NCI-H748 treated with DMSO at 0.1 percent for 48 hours (cell line): ENCODE data around the gene DCXR.
A peak's percentile ranks its signal among the peaks of the same experiment; 100 is the strongest.

Experiments
- DNase-seq: peaks from one replicate; lab custom pipeline; 2025; lab: John Stamatoyannopoulos, UW

Gene DCXR

DNA sequence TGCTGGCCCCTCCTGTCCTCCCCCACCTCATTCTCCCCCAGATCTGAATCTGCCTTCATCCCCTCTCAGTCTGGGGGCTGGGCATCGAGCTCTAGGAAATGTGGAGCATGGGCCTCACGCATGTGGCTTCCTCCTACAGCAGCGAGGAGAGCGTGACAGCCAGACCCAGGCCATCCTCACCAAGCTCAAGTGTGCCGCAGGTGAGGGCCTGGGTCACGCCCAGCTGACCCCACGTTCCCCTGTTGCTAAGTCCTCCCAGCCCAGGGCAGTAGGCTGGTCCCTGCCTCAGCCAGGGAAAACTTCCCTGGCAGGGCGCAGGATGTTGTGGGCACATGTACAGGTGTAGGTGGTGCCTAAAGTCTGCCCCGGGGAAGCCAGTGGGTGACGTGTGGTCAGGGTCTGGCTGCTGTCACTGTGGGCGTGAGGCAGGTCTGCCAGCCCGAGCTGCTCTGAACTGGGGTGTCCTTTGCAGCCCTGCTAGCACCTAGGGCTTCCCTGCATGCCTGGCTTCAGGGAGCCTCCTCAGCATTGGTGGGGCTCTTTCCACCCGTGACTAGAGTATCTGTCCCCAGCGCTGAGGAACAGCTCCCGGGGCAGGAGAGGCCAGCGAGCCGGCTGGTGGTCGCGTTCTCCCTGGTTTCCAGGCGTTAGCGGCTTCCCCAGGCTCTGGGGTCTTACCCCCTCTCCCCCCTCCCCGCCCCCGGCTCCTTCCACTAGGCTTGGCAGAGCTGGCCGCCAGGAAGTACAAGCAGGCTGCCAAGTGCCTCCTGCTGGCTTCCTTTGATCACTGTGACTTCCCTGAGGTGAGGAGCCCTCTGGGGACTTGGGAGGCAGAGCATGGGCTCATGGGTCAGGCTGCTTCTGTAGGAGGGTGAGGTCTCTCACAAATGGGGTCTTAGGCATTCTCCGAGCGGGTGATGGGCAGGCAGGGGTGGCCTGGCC lies 17.8 kb upstream of the DCXR start:
- no peak for DNase-seq

DNA sequence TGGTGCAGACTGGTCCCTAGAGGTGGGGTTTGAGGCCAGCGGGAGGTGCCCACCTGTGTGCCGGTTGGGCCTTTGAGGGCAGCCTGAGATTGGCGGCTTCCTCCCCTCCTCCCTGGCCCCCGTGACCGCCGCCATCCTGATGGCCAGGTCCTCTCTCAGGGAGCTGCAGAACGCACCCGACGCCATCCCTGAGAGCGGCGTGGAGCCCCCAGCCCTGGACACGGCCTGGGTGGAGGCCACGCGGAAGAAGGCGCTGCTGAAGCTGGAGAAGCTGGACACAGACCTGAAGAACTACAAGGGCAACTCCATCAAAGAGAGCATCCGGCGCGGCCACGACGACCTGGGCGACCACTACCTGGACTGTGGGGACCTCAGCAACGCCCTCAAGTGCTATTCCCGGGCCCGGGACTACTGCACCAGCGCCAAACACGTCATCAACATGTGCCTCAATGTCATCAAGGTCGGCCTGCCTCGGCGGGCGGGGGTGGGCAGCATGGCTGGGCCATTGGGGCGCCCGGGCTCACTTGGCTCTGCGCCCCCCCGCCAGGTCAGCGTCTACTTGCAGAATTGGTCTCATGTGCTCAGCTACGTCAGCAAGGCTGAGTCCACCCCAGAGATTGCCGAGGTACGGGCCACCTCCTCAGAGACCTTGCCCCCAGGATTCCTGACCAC lies 17.0 kb upstream of the DCXR start:
- DNase-seq, result no peak

DNA sequence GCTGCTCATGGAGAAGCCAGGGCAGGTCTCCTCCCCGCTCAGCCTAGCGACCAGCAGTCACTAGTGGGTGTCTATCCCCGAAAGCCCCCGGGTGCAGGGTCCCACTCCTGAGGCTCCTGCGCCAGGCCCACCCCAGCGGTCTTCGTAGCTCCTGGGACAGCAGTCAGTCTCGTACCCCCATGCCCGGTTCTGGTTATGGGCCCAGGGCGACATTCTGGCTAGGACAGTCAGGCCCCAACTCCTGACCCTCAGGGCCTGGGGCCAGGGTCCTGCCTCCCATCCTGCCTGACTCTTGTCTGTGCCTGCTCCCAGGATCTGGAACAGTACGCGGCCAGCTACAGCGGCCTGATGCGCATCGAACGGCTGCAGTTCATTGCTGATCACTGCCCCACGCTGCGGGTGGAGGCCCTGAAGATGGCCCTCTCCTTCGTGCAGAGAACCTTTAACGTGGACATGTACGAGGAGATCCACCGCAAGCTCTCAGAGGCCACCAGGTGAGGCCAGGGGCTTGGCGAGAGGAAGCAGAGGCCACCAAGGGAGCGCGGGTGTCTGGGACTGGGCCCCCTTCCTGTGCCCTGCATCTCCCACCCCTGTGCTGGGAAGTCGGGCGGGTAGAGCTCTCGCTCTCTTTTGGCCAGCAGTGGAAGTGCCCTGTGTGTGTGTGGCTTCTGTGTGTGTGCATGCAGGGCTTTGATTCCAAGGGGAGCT lies 16.2 kb upstream of the DCXR start:
- no peak for DNase-seq

DNA sequence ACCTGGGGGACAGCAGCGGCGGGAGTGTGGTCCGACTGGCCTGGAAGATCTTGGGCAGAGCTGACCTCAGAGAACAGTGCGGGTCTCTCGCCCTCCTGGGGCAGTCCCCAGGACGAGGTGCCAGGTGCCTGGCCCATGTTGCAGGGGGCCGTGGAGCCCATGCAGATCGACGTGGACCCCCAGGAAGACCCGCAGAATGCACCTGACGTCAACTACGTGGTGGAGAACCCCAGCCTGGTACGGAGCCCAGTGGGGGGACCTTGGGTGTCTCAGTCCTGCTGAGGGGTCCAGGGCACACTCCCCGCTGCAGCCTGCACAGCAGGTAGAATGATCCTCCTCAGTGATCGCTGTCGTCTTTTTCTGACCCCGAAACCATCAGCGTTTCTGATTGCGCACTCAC lies 15.6 kb upstream of the DCXR start:
- DNase-seq, result no peak

DNA sequence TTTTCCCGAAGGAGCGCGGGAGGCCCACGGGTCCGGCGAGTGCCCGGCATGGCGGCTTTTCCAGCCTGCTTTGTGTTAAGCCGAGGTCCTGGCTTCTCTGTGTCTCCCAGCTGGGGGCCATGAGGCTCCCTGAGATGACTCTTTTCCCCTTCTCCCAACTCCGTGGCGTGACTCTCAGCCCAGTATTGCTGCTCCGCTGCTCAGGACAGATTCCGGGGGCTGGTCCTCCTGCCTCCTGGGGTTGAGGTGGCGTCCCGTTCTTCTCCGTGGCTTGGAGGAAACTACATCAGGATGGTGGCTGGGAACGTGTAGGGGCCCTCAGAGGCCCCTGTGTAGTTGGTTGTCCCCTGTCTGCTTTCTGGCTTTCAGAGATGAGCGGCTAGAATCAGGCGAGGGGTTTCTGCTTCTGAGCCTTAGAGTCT lies 15.2 kb upstream of the DCXR start:
- no peak for DNase-seq

DNA sequence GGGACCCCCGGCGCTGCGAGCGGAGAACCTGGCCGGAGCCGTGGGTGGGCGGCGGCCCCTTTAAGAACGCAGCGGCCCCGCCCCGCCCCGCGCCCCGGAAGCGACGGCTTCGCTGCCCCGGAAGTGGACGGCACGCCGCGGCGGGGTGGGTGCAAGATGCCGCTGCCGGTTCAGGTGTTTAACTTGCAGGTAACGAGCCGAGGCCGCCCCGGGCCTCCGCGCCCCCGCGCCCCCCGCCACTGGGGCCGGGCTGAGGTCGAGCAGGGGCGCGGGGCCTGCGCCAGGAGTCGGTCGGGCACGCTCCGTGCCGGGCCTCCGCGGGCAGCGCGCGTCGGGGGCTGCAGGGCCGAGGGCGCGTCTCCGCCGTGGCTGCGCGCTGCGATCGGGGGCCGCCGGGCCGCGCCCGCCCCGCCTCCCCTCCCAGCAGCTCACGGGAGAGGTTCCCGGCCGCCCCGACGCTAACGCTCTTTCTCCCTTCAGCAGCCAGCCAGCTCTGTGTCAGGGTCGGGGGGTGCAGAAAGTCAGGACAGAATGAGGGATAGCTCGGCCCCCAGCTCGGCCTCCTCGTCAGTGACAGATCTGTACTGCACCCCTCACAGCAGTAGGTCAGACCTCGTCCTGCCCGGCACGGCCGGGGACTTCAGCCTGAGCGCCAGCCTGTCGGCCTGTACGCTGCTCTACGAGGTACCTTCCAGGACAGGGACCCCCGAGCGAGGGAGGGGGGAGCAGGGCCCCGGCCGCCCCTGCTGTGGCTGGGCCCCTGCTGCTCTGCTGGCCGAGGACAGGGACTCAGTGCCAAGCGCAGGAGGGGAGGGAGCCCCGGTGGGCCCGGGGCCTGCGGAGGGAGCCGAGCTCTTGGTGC lies 14.5 kb upstream of the DCXR start, which contains the start of the genes GPS1 and RFNG:
TSS of gene GPS1 (plus strand) at position 123 of the 862 bp plus-strand sequence. CDS start at position 157, 34 bp downstream.
TSS of gene RFNG (minus strand) at position 36 of the 862 bp plus-strand sequence. CDS start 45 bp downstream, outside the sequence.
- peak; percentile 41 for DNase-seq

DNA sequence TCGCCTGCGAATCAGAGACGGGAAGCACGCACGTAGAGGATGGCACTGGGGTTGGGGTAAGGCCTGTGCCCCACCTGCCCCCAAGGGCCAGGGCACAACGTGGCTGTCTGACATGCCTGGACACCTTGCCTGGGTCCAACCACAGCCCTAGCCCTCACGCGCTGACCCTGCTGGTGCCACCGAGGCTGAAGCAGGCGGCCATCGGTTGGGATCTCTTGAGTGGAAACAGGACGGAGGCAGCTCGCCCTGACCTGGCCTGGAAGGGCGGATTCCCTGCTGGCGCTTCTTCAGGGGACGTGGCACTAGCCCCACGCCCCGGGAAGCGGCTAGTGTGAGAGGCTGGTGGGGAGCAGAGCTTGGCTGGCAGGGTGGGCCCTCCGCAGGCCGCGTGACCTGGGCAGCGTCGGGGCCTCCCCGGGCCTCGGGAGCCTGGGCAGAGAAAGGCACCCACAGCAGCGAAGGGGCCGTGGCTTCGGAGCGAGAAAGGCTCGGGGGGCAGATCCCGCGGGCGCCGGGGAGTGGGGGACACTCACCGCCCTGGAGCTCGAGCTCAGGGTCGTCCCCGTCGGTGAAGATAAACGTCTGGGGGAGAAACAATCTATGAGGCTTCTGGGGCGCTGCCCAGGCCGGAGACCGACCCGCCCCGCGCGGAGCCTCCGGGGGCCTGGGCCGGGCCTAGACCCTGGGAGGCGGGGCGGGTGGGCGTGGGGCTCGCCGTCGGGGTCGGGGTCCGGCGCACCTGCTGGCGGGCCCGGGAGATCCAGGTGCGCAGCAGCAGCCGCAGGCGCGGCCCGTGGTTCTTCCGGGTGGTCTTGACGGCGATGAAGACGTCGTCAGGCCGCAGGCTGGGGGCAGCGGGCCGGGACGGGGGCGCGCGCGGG lies 13.5 kb upstream of the DCXR start:
- no peak for DNase-seq

DNA sequence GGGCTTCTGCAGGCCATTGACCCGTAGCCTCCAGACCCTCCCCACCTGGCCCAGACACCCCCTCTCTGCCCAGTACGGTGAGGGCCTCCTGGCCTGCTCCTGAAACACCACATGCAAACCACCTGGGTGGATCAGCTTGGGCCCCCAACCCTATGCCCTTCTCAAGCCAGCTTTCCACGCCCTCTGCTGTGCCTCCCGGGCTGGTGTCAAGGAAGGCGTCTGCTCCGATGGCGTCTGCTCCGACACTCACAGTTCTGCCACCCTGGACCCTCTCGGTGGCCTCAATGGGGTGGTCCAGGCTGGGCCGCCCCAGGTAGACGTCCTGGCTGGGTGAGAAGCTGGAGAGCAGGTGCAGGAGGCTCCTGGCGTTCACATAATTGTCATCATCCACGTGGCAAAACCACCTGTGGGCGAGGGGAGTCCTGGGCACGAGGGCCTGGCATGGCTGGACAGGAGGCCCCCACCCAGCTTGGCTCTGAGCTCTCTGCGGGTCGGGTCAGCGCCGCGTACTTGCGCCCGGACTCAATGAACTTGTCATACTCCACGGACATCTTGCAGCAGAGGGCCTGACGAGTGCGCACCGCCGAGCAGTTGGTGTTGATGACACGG lies 12.8 kb upstream of the DCXR start:
- DNase-seq, result no peak

DNA sequence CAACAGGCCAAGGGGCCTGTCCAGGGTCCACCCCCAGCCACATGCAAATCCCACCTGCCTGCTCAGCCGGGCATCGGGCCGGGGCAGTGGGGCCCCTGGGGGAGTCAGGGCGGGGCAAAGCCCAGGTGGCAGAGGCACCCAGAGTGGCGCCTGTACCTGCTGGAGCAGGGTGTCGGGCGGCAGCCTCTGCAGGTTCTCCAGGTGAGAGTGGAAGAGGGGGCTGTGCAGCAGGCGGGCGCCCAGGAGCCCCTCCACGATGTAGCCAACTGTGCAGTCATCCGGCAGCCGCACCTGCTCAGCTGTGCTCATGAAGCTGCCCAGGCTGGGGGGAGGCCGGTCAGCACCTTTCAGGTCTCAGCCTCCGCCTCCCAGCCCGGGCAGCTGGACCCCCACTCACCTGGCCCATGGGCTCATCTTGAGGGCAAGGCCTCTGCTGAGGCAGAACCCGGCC lies 12.0 kb upstream of the DCXR start:
- DNase-seq, result no peak

DNA sequence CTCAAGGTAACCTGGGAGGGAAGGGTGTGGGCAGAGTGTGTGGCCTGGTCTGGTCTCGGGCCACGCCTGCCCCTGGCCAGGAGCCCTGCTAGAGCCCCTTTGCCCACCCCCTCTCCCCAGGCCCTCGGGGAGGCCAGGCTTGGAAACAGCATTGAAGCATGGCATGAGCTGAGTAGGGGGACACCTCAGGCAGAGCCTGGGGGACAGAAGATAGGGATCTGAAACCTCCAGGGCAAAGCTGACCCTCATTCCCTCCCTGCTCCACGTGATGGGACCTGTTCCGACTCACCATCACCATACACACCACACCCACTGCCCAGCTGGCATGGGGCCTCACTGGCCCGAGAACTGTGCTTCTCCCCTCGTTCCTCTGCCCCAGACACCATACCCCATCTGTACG lies 11.6 kb upstream of the DCXR start:
- no peak for DNase-seq

DNA sequence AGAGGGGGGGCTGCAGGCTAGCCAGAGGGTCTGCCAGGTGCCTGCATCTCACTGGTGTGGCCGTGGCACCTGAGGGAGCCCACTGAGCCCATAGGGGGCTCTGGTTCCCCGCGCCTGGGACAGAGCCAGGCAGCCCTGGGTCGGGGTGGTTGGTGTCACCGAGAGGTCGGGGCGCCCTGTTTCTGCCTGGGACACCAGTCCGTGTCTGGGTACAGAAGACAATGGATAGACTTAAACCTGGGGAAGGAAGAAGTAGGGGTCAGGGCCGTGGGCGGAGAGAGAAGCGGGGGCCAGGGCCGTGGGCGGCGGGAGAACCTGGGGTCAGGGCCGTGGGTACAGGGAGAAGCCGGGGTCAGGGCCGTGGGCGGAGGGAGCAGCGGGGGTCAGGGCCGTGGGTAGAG lies 11.1 kb upstream of the DCXR start:
- no peak for DNase-seq

DNA sequence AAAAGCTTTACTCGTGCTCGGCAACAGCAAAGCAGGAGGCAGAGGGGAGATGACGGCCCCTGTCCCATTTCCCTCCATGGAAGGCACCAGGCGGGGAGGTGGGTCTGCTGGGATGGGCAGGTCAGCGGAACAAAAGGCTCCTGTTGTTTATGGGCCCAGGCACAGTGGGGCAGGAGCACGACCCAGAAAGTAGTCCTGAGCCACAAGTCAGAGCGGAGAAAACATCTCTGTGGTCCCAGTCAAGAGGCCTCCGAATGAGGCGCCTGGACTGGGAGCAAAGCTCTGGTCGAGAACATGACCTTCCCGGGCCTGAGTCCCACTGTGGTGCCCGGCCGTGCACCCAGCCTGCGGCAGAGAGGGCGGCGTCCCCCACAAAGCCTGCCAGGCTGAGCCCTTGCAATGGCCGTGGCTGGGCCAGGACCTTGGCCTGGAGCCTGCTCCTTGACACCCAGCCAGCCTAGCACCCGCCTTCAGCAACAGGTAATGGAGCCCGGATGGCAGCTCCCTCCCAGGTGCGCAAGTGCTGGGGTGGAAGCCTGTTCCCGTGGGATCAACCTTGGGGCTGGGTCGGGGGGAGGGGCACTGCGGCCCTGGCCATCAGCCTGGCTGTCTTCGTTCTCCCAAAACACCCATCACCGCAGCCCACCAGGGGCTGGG lies 10.5 kb upstream of the DCXR start:
- DNase-seq, result no peak

DNA sequence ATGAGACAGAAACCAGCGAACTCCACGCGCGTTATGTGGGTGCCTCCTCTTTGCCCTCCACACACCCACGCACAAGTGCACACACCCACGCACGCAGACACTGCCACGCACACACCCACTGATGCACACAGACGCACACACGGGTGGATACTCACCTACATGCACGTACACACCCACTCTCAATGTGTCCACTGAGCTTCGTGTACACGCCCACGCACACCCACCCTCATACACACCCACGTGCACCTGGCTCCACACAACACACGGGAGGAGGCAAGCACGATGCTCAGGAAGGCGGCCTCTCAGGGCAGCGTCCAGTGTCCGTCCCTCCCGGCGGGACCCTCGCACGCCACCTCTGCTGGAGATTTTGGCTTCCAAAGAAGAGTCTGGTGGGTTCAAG lies 9.9 kb upstream of the DCXR start:
- DNase-seq, result no peak

DNA sequence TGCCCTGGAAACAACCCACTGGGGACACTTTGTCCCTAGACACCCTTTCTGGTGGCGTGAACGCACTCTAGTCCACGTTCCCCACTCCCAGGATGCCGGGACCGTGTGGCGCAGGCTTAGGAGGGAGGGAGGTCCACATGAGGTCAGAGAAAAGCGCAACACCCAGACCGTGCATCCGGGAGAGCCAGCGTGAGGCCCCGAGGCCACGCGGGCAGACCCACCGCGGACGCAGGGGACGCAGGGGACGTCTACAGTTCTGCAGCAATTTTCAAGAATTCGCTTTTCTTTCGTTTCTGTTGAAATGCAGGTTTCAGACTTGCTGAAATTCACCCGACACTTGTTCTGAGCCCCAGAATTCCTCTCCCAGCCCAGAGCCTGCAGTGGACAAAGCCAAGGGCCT lies 9.4 kb upstream of the DCXR start:
- DNase-seq, result no peak

DNA sequence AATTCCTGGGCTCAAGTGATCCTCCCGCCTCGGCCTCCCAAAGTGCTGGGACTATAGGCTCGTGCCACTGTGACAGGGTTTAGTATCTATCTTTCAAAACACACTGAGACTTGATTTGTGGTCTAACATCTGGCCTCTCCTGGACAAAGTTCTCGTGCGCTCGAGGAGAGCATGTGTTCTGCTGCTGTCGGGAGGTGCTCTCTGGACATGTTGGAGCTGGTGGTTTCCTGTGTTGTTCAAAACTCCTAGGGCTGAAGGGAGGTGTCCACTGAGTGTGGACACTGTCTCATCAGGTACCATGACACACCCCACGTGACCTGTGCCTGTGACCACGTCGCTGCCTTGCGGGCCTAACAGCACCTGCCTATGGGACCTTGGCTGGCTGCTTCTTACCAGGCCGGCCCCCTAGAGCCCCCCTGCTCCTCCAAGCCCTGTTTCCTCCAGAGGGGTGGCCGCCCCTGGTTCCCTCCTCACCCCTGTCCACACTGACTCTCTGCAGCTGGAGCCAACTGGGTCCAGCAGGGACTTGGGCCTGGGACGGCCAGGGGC lies 8.5 kb upstream of the DCXR start:
- DNase-seq, result no peak

DNA sequence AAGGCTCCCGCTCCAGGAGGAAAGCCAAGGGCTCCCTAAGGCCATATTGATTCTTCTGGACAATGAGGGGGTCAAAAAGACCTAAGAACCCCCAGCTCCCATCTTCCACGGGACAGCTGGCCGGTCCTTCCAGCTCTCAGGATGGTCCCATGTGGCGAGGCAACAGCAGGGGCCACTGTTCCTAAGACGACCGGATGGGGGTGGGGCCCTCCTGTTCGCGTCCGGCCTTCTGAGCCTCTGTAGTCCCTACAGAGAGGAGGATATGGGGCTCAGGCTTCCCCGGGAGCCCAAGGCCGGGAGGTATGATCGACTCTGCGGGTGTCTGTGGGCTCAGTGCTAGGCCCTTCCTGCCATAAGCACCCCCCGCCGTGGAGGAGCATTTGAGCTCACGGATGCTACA lies 6.0 kb upstream of the DCXR start:
- no peak for DNase-seq

DNA sequence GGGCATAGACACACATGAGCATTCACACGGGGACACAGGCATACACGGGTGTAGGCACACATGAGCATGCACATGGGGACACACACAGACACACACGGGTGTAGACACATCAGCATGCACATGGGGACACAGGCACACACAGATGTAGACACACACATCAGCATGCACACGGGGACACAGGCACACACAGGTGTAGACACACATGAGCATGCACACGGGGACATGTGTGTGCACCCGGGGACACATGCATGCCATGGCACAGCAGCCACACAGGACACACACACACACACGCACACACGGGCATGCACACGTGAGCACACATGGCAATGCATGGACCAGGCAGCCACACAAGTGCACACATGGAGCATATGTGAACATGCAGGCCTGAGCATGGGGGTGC lies 5.2 kb upstream of the DCXR start:
- DNase-seq, result no peak

DNA sequence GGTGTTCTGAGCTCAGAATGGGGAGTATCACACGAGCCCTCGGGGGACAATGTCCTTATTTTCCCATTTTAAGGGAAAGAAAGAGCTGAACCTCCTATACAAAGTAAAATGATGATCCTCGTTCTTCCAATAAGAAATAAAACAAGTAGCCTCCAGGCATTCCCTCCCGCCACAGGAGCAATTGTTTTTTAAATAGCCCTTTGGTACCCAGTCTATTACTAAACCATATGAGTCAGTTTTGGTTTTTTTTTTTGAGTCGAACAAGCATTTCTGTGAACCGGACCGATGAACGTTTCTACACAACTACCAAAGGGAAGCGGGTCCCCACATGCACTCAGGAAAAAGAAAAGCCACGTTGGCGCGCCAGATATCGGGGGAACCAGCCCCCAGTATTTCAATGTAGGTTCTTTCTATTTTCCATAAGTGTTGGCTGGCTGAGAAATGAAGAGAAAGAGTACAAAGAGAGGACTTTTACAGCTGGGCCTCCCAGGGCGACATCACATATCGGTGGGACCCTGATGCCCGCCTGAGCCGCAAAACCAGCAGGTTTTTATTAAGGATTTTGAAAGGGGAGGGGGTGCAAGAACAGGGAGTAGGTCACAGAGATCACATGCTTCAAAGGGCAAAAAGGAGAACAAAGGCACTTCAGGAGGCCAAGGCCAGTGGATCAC lies 3.8 kb upstream of the DCXR start:
- DNase-seq, result no peak
